NCI-H146 (cell line): ENCODE results near the gene PBX3.

Experiments used
- DNase-seq: peaks from one replicate; lab custom pipeline; 2025; lab: John Stamatoyannopoulos, UW

The PBX3 gene

DNA sequence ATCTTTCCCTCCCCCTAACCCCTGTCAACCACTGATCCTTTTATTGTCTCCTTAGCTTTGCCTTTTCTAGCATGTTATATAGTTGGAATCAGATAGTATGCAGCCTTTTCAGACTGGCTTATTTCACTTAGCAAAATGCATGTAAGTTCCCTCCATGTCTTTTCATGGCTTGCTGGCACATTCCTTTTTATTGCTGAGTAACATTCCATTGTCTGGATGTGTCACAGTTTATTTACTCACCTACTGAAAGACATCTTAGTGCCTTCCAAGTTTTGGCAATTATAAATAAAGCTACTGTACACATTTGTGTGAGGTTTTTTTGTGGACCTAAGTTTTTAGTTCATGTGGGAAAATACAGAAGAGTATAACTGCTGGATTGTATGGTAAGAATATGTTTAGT is 230.1 kb downstream of the PBX3 start:
- DNase-seq: no peak

DNA sequence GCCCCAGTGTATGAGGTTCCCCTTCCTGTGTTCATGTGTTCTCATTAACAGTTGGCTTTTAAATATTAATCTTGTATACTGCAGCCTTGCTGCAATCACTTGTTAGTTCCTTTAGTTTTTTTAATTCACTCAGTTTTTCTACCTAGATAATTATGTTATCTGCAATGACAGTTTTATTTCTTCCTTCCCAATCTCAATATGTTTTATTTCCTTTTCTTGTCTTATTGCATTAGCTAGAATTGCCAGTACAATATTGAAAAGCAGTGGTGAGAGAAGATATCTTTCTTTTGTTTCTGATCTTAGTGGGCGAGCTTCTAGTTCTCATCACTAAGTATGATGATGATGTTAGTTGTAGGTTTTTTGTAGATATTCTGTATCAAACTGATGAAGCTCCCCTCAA is 232.2 kb downstream of the PBX3 start:
- no peak for DNase-seq

DNA sequence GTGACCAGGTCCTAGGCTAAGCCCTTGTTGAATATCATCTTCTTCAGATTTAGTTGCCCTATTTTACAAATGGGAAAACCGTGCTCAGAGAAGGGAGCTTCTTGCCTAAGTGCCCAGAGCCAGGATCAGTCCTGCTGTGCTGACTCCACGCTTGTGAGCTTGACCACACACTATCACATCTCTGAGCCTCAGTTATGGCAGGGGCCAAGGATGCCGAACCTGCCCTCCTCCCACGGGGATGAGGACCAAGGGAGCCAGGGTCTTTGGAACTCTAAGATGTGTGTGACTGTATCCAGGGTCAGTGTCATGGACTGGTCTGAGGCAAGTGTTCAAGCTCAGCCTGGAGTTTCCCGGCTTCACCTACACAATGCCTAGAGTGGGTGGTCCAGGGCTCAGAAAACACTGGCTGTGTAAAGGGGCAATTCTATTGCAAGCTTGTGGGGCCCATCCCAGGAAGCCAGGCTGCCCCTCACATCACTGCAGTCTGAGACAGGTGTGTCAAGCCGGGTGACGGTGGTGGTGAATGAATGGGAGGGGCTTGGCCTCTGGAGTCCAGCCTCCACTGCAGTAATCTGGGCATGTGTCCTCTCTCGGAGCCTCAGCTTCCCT is 235.7 kb downstream of the PBX3 start:
- DNase-seq: no peak

DNA sequence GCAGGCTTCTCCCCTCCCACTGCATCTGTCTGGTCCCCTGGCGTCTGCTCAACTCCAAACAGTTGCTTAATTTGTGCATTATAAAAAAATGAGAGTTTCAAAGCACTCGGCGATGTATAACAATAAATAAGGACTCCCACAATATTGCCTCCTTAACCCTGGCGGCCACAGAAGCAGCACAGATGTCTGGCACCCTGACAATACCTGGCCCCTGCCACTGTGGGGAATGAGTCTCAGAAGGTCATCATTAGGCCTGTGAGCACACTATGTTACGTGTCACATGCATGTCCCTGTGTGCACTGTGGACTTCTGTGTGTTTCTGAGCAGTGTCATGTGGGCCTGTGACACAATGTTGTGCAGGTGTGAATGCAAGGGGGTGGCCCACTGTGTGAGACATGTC is 236.5 kb downstream of the PBX3 start:
- no peak for DNase-seq

DNA sequence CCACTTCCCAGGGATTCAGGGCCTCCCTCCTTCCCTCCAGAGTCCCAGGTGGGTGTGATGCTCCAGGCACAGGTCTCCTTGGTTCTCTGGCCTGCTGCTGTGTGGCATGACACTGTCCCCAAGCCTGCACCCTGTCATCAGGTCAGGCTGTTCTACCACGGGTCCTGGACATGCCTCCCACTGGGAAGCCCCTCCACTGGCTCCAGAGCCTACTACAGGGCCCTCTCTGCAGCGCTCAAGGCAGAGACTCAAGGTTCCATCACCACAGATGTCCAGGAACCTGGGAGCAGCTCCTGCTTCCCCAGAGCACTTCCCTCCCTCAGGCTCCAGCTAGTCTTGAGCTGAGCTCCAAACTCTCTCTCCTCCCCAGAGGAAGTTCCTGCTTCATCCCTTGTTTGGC is 237.3 kb downstream of the PBX3 start:
- no peak for DNase-seq

DNA sequence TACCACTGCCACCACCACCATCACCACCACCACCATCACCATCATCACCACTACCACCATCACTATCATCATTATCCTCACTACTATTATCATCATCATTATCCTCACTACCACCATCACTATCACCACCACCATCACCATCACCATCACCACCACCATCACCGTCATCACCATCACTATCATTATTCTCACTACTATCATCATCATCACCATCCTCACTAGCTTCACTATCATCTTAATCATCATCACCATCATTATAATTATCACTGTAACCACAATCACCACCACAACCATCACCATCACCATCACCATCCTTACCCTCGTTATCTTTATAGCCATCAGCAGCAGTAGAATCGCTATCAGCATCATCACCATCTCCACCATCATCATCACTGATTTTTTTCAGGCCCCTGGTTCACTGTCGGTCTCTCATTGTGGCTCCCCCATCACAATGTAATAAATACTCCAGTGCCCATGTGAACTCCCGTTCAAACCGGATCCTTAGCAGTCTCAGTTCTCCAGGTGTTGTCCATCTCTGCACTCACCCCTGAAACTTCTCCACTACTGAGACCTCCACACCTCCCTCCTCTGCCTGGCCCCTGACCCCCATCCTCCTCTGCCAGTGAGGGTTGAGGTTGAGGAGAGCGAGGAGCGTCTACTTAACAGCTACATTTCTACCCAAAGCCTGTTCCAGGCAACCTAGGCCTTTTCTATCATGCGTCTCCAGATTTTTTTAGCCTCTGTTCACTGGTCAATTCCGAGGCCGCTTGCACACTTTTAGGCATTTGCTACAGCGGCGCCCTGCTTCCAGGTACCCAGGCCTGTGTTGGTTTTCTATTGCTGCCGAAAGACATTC is 238.2 kb downstream of the PBX3 start:
- DNase-seq: no peak

DNA sequence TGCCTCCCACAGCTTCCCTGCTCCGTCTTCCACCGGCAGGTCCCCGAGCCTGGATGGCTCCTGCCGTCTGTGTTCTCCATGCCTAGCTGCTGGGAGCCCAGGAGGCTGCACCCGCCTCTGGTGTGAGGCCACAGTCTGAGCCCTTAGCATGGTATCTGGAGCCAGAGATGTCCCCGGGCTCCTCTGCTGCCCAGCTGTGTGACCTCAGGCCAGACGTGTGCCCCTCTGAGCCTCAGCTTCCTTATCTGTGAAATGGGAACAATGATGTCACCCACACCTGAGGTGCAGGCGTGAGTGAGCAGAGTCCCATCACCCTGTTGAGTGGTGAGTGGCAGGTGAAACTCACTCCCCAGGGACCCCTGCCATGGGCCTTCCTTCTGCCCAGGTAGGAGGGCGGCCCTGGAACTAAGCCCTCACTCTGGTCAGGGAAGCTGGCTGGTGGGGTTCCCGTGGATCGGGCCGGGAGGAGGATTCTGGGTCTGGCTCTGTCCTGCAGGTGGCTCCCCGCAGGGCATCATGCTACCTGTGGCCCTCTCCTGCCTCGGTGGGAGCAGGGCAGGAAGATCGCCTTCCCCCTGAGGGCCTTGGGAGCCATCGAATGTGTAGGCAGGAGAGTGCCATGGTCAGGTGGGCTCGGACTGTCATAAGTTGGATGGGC is 239.0 kb downstream of the PBX3 start:
- no peak for DNase-seq

DNA sequence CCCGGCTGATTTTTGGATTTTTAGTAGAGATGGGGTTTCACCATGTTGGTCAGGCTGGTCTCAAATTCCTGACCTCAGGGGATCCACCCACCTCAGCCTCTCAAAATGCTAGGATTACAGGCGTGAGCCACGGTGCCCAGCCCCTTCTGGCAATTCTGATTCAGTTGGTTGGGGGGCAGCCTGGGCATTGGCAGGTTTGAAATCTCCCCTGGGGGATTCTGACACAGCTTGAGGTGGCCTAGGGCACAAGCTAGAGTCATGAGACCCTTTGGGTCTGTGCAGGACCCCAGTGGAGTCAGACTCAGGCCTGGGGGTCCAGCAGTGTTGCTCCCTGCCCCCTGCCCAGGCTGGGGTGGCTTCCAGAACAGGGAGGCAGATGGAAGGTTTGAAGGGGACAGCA is 239.8 kb downstream of the PBX3 start:
- no peak for DNase-seq

DNA sequence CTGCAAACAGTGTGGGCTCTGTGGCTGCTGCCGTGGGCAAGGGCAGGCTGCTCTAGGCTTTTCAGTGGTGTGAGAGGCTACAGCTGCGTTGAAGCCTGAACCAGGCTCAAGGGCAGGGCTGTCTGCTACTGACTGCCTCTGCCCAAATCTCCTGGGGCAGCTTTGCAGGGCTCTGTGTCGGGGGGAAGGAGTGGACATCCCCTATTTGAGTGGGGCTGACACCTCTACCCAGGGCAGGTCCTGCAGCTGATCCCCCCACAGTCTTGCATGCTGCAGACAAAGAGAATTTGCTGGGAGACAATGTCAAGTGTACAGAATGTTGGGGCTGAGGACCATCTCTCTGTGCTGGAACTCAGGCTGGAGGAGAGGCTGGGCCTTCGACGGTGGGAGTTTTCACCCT is 240.2 kb downstream of the PBX3 start:
- no peak for DNase-seq

DNA sequence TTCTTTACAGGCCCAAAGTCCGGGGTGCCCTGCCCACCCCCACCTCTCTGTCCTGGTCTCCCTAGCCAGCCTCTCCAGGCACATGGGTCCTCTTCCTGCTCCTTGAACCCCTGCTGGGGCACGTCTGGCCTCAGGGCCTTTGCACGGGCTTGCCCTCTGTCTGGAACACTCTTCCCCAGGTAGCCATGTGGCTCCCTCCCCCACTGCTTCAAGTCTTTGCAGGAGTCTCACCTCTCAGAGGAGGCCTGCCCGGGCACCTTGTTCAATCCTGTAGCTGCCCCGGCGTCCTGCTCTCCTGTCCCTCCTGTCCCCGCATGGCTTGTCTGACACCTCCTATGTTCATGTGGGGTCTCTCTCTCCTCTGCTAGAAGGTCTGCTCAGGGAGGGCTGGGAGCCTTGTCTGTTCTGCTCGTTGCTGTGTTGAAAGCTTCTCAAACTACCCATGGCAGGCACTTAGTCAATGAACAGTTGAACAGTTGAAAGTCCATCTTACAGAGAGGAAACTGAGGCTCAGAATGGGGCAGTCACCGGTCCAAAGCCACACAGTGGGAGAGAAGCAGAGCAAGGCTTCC is 241.4 kb downstream of the PBX3 start:
- DNase-seq: no peak

DNA sequence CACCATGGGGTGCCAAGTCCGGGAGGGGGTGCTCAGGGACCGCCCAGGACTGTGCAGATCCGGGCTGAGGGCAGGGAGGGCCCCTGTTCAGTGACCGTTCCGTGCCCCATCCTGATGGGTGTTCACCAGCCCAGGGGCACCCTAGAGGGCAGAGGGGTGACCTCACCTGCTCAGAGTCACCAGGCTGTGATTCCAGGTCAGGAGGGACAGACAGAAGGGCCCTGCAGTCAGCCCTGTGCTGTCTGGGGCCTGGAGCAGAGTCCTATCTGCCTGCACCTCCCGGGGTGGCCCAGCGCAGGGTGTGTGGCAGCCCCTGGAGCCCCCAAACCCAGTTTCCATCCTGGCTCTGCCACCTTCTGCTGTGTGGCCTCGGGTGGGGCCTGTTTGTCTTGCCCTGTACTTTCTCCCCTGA is 241.9 kb downstream of the PBX3 start:
- DNase-seq: no peak

DNA sequence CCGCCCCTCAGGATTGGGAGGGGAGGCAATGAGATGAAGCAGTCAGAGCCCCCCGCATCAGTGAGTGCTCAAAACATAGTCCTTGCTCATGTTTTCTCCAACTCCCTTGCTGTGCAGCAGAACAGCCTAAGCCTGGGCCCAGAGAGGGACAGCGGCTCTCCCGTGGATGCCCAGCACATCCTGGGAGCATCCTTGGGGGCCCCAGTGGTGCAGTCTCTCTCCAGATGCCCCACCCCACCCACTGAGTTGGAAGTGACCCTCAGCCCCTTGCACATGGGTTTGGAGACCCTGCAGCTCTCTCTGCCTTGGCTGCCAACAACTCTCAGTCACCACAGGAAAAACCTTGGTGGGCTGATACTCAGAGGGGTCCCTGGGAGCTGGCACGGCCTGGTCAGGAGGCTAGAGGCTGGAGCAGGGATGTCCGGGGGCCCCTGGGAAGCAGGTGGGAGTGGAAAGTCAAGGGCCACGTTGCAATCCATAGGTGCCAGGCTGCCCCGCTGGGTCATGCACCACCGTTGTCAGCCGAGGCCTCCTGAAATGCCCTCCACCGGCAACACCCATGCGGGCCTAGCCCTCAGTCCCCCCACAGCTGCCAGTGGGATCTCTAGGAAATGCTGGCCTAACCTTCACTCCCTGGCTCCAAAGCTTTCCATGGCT is 242.5 kb downstream of the PBX3 start:
- DNase-seq: no peak

DNA sequence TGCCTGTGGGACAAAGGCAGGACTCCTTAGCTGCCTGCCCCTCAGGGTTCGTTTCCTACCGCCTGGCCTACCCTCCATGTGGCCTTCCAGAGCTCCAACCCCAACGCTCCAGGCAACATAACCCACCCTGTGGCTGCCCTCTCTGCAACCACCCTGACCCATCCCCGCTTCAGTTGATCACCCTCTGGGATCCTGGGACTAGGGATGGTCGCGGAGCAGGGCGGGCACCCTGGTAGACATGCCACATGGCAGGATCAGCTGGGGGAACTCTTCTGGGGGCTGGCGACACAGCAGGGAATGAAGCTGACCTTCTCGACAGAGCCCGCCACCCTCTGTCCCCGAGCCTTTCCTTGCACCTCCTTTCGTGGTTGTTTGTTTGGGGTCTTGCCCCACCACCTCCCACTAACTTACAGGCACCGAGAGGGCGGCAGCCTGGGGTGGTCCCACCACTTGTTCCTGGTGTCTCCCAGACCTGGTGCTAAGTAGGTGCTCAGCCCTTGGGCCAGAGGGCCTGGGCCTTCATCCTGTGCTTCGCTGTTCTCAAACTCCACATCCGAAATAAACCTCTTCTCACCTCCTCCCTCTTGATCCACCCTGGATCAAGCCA is 243.1 kb downstream of the PBX3 start:
- DNase-seq: no peak

DNA sequence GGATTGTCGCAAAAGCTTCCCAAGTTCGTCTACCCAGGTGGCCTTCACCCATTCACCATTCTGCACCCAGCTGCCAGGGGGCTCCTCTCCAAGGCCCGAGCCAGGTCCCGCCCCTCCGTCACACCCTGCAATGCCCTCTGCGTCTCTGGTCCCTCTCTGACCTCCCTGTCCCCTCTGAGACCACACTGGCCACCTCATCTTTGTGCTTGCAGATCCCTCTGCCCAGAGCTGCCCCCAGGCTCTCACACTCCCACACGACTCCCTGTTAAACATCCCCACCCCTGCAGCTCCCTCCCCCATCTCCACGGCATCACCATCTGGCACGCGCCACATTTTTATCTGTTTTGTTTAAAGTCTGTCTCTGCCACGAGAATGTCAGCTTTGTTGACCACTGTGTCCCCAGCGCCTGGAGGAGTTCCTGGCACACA is 243.6 kb downstream of the PBX3 start:
- DNase-seq: peak; percentile 35

DNA sequence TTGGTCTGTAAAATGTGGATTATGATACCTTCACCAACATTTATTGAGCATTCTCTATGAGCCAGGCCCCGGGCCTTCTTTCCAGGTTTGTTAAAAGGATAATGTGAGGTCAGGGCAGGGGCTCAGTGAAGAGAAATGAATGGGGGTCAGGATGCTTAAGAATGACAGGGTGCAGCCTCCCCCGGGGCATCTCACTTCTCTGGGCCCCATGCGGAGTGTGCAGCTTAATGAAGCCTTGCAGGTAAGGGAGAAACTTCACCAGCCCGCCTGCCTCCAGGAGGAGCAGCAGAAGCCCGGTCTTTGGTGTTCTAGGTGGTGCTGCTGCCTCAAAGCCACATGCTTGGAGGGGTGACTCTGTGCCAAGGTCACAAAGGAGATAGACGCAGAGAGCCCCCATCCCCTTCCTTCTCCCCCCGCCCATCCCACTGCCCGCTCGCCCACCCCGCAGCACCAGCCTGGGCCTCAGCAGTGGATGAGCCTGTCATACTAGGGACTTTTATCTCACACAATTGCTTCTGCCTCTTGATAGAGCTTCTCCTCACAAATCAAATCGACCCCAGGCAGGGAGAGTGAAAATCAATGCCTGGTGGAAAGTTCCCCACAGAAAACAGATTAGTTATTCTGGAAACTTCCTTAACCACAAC is 244.8 kb downstream of the PBX3 start:
- DNase-seq: no peak

DNA sequence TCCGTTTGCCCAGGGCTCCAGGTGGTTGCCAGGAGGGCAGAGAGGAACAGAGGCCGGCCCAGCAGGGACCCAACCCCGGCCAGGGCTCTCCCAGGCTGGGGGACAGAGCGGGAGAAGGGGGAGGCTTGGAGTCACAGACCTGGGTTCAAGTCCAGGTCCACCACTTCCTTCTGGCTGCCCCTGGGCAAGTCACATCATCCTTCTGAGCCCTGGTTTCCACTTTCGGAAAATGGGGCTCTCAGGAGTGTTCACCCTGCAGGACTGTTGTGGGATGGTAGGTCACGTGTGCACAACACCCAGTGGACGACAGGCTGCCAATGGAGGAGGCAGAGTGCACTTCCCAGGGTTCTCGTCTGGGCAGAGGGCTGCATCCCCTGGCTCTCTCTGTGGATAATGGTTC is 245.4 kb downstream of the PBX3 start:
- no peak for DNase-seq

DNA sequence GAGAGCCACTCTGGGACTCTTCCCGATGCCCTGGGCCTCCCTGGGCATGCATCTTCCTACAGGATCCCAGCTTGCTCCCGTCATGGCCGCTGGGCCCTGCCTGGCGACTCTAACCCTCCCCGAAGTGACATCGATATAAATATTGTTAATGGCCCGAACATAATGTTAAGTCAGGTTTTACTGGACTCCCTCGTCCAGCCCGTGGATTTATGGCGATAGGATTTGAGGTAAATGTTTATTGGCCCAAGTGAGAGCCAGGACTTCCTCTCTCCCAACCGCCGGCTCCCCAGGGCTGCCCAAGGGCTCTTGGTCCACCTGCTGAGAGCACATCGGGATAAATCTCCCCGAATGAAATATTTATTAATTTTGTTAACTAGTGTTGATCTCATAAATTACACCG is 246.3 kb downstream of the PBX3 start:
- no peak for DNase-seq

DNA sequence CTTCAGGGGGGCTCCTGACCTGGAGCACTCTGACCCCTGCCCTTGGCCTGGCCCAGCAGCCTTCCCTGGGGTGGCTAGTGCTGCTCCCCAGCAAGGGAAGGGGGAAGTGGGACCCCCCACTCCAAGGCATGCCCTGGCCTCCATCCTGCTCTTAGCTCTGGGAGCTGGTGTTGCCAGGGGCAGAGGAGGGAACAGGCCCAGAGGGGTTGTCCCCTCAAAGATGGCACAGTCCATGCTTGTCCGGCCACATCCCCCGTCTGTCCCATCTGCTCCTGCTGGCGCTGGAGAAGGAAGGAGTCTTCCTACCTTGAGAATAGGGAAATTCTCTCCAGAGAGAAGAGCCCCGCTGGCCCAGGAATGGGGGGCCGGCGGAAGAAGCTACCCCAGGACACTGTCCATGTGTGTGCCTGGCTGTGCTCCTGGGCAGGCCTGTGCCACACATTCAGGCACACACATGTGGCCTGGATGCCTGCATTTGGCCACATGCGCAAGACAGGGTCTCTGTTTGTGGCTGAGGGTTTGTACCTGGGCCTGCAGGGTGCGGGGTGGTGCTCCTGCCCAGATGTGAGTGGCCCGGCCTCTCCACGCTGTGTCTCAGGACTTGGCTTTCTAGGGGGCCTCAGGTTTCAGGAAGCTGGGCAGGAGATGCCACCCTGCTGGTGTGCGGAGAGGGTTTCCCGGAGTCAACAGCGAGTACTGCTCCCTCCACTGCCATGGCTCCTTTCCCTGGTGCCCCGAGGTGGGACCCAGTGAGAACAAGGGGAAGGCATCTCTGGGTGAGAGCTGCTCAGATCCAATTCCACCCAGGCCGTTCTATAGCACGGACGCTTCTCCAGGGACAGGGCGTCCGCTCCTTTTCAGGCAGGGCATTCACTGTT is 247.1 kb downstream of the PBX3 start:
- no peak for DNase-seq

DNA sequence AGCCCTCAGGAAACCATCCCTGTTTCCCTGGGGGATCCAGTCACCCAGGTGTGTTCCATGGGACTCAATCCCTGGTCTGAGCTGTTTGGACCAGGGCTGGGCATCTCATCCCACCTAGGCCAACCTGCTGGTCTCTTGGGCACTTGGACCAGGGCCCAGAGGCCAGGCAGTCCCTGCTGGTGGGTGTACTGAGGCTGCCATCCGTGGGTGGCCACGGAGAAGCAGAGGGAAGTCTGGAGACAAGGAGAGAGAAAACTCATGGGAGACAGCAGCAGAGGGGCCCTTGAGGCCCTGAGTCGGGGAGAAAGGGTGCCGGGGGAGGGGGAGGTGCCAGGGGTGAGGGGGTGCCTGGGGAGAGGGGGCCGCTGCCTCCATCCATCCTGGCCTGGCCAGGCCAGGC is 247.8 kb downstream of the PBX3 start:
- no peak for DNase-seq

DNA sequence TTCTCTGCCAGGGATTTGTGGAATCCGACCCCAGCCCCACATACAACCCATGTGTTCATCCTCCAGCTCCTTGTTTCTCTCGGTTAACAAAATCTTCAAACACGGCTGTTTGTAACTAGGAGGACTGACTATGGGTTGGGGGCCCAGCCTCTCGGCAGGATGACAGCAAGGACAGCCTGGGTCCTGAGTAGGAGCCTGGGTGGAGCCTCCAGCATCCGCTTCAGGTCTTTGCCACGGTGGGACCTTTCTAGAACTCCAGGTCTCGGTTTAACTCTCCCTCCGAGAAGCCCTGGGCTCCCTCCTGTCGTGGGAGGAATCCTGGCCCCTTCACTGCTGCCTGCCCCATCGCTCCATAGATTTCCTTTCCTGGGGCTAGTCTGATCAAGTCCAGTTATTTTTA is 248.5 kb downstream of the PBX3 start:
- DNase-seq: no peak
